GM12878 (cell line): Measurements from ENCODE around the gene SF3A1.

Source experiments
- BCL3 ChIP-seq: IDR thresholded peaks from 2 replicates; pipeline ENCODE4 v1.6.1; 2011; ENCODE audit warnings: borderline replicate concordance, low read depth, mild to moderate bottlenecking, moderate library complexity, low read length; ENCODE audit not compliant: insufficient read depth, poor library complexity, severe bottlenecking
- BMI1 ChIP-seq: fragments of 450-650 bp; IDR thresholded peaks from 2 replicates; pipeline ENCODE4 v1.6.1; 2016; ENCODE audit warnings: mild to moderate bottlenecking, moderate library complexity, borderline replicate concordance
- CEBPB ChIP-seq, 2 experiments: fragments of 150-350 bp in 1 of 2; IDR thresholded peaks; 2 replicates each; pipeline ENCODE4 v1.6.1; 2012 to 2014; ENCODE audit warnings: low read depth in 2 of 2, low read length in 2 of 2, borderline replicate concordance in 1 of 2, inconsistent platforms in 1 of 2
- MYB ChIP-seq: fragments of 150-350 bp; IDR thresholded peaks from 2 replicates; pipeline ENCODE4 v1.6.1; 2014; ENCODE audit warnings: mild to moderate bottlenecking, low read depth, low read length, borderline replicate concordance

DNA sequence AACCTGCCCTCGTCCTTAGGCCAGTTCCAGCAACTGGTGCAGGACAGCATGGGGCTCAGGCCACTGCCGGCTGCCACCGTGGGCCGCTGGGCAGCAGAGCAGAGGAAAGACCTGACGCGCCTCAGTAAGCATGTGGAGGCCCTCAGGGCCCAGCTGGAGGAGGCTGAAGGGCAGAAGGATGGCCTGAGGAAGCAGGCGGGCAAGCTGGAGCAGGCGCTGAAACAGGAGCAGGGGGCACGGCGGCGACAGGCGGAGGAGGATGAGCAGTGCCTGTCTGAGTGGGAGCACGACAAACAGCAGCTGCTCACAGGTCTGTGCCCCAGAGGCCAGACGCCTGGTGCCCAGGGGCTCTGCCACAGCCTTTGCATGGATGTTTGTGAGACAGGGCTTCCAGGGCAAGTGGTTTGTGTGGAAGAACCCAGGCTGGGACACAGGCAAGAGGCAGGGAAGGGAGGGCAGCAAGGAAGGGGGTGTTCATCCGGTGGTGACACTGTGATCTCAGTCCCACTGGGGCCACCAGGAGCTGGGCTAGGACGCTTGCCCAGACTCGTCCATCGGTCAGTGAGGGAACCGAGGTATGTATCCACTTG is 14.0 kb upstream of the SF3A1 start:
- TF ChIP-seq MYB (no peak), CEBPB (IDR thresholded peaks at IDR 0.05; ENCODE audit: borderline replicate concordance in 1 of 2, low read depth in 2 of 2, low read length in 2 of 2) (no peak), BMI1 (no peak), BCL3 (no peak)
